HEK293T (cell line): ENCODE measurements around the gene SLC25A27.

ENCODE experiments used
- CTCF ChIA-PET: fragments of 350-600 bp; formaldehyde crosslinking; extraction: SDS; loops from one replicate; lab custom pipeline; 2021; ENCODE audit warnings: antibody characterized with exemption, inconsistent platforms; lab: Yijun Ruan, JAX
- POLR2A ChIA-PET: fragments of 350-600 bp; formaldehyde crosslinking; extraction: SDS; loops from one replicate; lab custom pipeline; 2020; ENCODE audit warnings: antibody characterized with exemption, inconsistent platforms; lab: Yijun Ruan, JAX
- DNase-seq: peaks from one replicate; pipeline ENCODE4 v3.0.0; 2012; ENCODE audit warnings: mixed read lengths; ENCODE audit errors: extremely low spot score
- ARNT ChIP-seq: fragments of 450-650 bp; IDR thresholded peaks from 2 replicates; pipeline ENCODE4 v1.6.1; 2017; ENCODE audit warnings: mild to moderate bottlenecking
- BHLHE40 ChIP-seq: fragments of 450-650 bp; IDR thresholded peaks from 2 replicates; pipeline ENCODE4 v1.6.1; 2016; ENCODE audit warnings: mild to moderate bottlenecking, moderate library complexity, borderline replicate concordance
- CTBP1 ChIP-seq: fragments of 450-650 bp; IDR thresholded peaks from 2 replicates; pipeline ENCODE4 v1.6.1; 2016; ENCODE audit warnings: borderline replicate concordance
- ELF4 ChIP-seq: fragments of 450-650 bp; IDR thresholded peaks from 2 replicates; pipeline ENCODE4 v1.6.1; 2017; ENCODE audit warnings: antibody characterized with exemption
- FOXA1 ChIP-seq: fragments of 450-650 bp; IDR thresholded peaks from 2 replicates; pipeline ENCODE4 v1.6.1; 2016; ENCODE audit warnings: mild to moderate bottlenecking
- FOXK2 ChIP-seq: fragments of 450-650 bp; IDR thresholded peaks from 2 replicates; pipeline ENCODE4 v1.6.1; 2016; ENCODE audit warnings: mild to moderate bottlenecking
- FOXM1 ChIP-seq: fragments of 450-650 bp; IDR thresholded peaks from 2 replicates; pipeline ENCODE4 v1.6.1; 2017; ENCODE audit warnings: mild to moderate bottlenecking, borderline replicate concordance
- HDGF ChIP-seq: fragments of 450-650 bp; IDR thresholded peaks from 2 replicates; pipeline ENCODE4 v1.6.1; 2017; ENCODE audit warnings: antibody characterized with exemption, borderline replicate concordance
- L3MBTL2 ChIP-seq: fragments of 450-650 bp; conservative IDR thresholded peaks from 2 replicates; pipeline ENCODE4 v1.6.1; 2016; ENCODE audit warnings: mild to moderate bottlenecking
- LEF1 ChIP-seq: fragments of 450-650 bp; IDR thresholded peaks from 2 replicates; pipeline ENCODE4 v1.6.1; 2017; ENCODE audit warnings: mild to moderate bottlenecking, borderline replicate concordance
- NFRKB ChIP-seq: fragments of 450-650 bp; IDR thresholded peaks from 2 replicates; pipeline ENCODE4 v1.6.1; 2016; ENCODE audit warnings: mild to moderate bottlenecking, moderate library complexity
- PKNOX1 ChIP-seq: fragments of 450-650 bp; IDR thresholded peaks from 2 replicates; pipeline ENCODE4 v1.6.1; 2016
- SP1 ChIP-seq: fragments of 450-650 bp; IDR thresholded peaks from 2 replicates; pipeline ENCODE4 v1.6.1; 2017
- SUZ12 ChIP-seq: fragments of 450-650 bp; IDR thresholded peaks from 2 replicates; pipeline ENCODE4 v1.6.1; 2016; ENCODE audit warnings: mild to moderate bottlenecking
- TARDBP ChIP-seq: fragments of 450-650 bp; IDR thresholded peaks from 2 replicates; pipeline ENCODE4 v1.6.1; 2016
- ZNF384 ChIP-seq: fragments of 450-650 bp; IDR thresholded peaks from 2 replicates; pipeline ENCODE4 v1.6.1; 2016

SLC25A27 gene

GRCh38 chr6:46652603-46653438 lies at the start of gene SLC25A27, which contains the start of gene CYP39A1:
Gene SLC25A27, plus strand, starts transcription at chr6:46652975. Its CDS starts 218 bp downstream, at chr6:46653193.
Gene CYP39A1, minus strand, starts transcription at chr6:46652818. Its CDS starts 236 bp downstream, at chr6:46652582.
- ChIA-PET POLR2A (interaction anchor here (0.9 kb wide), 1 partner anchor 22 kb away, joined by 3 read pairs; no protein-coding TSS in a partner anchor), CTCF (no interaction called here)

GRCh38 chr6:46605091-46605797 lies 47.5 kb upstream of the SLC25A27 start:
- TF ChIP-seq LEF1 (no peak), CTBP1 (no peak)
- ChIA-PET POLR2A (no interaction called here), CTCF (no interaction called here)
- DNase-seq, result no peak

More at GRCh38 chr6:46652603-46653438, at the start of gene SLC25A27, which contains the start of gene CYP39A1:
- TF ChIP-seq CTBP1 (no peak), FOXK2 (no peak), TARDBP (no peak), PKNOX1 (peak; percentile 92), HDGF (no peak), SUZ12 (no peak), FOXA1 (no peak)
- DNase-seq, result peak; percentile 93

- DNase-seq, result no peak
- TF ChIP-seq BHLHE40 (no peak), TARDBP (no peak), FOXA1 (no peak), PKNOX1 (no peak), L3MBTL2 (no peak), ZNF384 (no peak), SUZ12 (no peak), HDGF (no peak), FOXM1 (no peak), CTBP1 (no peak), NFRKB (no peak), LEF1 (no peak), SP1 (no peak), ELF4 (no peak), ARNT (no peak), FOXK2 (no peak)
- POLR2A ChIA-PET, result no interaction called here
- CTCF ChIA-PET, result no interaction called here
These were observed 46.4 kb upstream of the SLC25A27 start for GRCh38 chr6:46606338-46606737.

GRCh38 chr6:46610862-46611553 lies 41.8 kb upstream of the SLC25A27 start:
- ChIA-PET POLR2A (no interaction called here), CTCF (no interaction called here)
- no peak for TF ChIP-seq ZNF384
- no peak for TF ChIP-seq SUZ12
- no peak for TF ChIP-seq SP1
- no peak for TF ChIP-seq ARNT
- TF ChIP-seq FOXA1, result no peak
- no peak for TF ChIP-seq FOXM1
- DNase-seq, result no peak

GRCh38 chr6:46612645-46613044 lies 40.1 kb upstream of the SLC25A27 start:
- TF ChIP-seq CTBP1 (no peak), ELF4 (no peak), NFRKB (no peak), BHLHE40 (no peak), PKNOX1 (no peak), SUZ12 (no peak), HDGF (no peak), FOXK2 (no peak), L3MBTL2 (no peak), SP1 (no peak), LEF1 (no peak), FOXA1 (no peak), TARDBP (no peak), FOXM1 (no peak)
- ChIA-PET CTCF (no interaction called here), POLR2A (no interaction called here)
- no peak for DNase-seq

- POLR2A ChIA-PET, result no interaction called here
- CTCF ChIA-PET, result no interaction called here
- no peak for DNase-seq
- TF ChIP-seq CTBP1 (no peak), NFRKB (no peak), BHLHE40 (no peak), FOXM1 (no peak), TARDBP (no peak), SUZ12 (no peak), FOXK2 (no peak), ELF4 (no peak), FOXA1 (no peak)
These were observed 34.0 kb upstream of the SLC25A27 start for GRCh38 chr6:46618726-46619125.
